ENCODE measurements around the gene CIC. TPM values are rescaled to one million over a fixed set of nuclear protein-coding genes. Genes with fewer than 3 reads are reported as not detected.

CIC gene
- total RNA-seq, 1 experiment from 2014 or later = 54.0 TPM

GRCh38 chr19:42333018-42333417, 64.0 kb downstream of the CIC start:
- no peak overlapping the region for H2BK15ac ChIP-seq (ENCODE audit: low read depth, low read length)
- H3K27me3 Mint-ChIP-seq (ENCODE audit: low read depth) = peaks cover 2% of the 10 kb centered on the region; the same call in 1 of the 2 replicates
- no peaks in the 10 kb centered on the region for H4K20me1 ChIP-seq (ENCODE audit: control insufficient read depth, insufficient read depth, insufficient read length)
- no peak overlapping the region for H2AK5ac ChIP-seq (ENCODE audit: insufficient read length, low read length)
- no peak overlapping the region for H3K23ac ChIP-seq (ENCODE audit: insufficient read length, low read depth, low read length)
- no peak overlapping the region for H3T11ph ChIP-seq (ENCODE audit: low read length)
- H3K79me2 ChIP-seq (ENCODE audit: insufficient read depth, low read length) = peaks cover 2% of the 10 kb centered on the region; the same call in 1 of the 2 replicates
- no peak overlapping the region; a peak in 1 of 5 replicates for H3K4me3 Mint-ChIP-seq
- no peak overlapping the region for H4K91ac ChIP-seq (ENCODE audit: insufficient read length, low read depth, low read length)
- WGBS (ENCODE audit: extremely low coverage, insufficient read length, low lambda C conversion rate) = no CpG with 5 or more reads among the region's 3 CpGs
- no peak overlapping the region for H3K9ac ChIP-seq (ENCODE audit: extremely low read depth, insufficient read length, low read length)
- TF ChIP-seq, protein P1, sequence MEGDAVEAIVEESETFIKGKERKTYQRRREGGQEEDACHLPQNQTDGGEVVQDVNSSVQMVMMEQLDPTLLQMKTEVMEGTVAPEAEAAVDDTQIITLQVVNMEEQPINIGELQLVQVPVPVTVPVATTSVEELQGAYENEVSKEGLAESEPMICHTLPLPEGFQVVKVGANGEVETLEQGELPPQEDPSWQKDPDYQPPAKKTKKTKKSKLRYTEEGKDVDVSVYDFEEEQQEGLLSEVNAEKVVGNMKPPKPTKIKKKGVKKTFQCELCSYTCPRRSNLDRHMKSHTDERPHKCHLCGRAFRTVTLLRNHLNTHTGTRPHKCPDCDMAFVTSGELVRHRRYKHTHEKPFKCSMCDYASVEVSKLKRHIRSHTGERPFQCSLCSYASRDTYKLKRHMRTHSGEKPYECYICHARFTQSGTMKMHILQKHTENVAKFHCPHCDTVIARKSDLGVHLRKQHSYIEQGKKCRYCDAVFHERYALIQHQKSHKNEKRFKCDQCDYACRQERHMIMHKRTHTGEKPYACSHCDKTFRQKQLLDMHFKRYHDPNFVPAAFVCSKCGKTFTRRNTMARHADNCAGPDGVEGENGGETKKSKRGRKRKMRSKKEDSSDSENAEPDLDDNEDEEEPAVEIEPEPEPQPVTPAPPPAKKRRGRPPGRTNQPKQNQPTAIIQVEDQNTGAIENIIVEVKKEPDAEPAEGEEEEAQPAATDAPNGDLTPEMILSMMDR (conservative IDR thresholded peaks at IDR 0.05) = no peak
- no peaks in the 10 kb centered on the region for H3K23me2 ChIP-seq (ENCODE audit: insufficient read length, low read depth, low read length, poor library complexity, severe bottlenecking)
- H2BK12ac ChIP-seq (ENCODE audit: insufficient read length, low read depth, low read length) = no peak overlapping the region
- no peak overlapping the region for H3K18ac ChIP-seq (ENCODE audit: insufficient read length, low read depth, low read length)
- DNase-seq = no peak
- no peak overlapping the region for H3K56ac ChIP-seq (ENCODE audit: insufficient read length, low read depth, low read length)
- H2BK20ac ChIP-seq (ENCODE audit: low read depth, low read length, poor library complexity, severe bottlenecking) = no peak overlapping the region
- H4K8ac ChIP-seq (replicated peaks; ENCODE audit: insufficient read length, low read depth, low read length) = no peak overlapping the region
- no peak overlapping the region for H2AFZ ChIP-seq (ENCODE audit: low read length)
- H3K4me1 Mint-ChIP-seq = peaks cover 15 to 18% of the 10 kb centered on the region in 2 experiments
- H3K4ac ChIP-seq (ENCODE audit: low read depth, low read length) = no peak overlapping the region
- H3K27ac Mint-ChIP-seq = no peak overlapping the region
- no peak overlapping the region for H2BK120ac ChIP-seq (ENCODE audit: low read depth, low read length, poor library complexity, severe bottlenecking)
- peaks cover 3% of the 10 kb centered on the region for H3K79me1 ChIP-seq (ENCODE audit: insufficient read depth, low read depth, low read length, poor library complexity, severe bottlenecking)
- no peak overlapping the region for H3K4me2 ChIP-seq (ENCODE audit: insufficient read depth, insufficient read length, low read length)
- H4K5ac ChIP-seq (ENCODE audit: insufficient read length, low read depth, low read length) = no peak overlapping the region
- H3K36me3 Mint-ChIP-seq (ENCODE audit: insufficient read depth in 1 of 3, low read depth in 3 of 3) = peaks cover 0 to 3% (median 0%) of the 10 kb centered on the region in 3 experiments; a peak in 1 of 7 replicates
- no peaks in the 10 kb centered on the region for H3K27me3 ChIP-seq (ENCODE audit: insufficient read depth, low read length)
- H3K9me3 ChIP-seq (ENCODE audit: control insufficient read depth, low read depth, low read length) = no peaks in the 10 kb centered on the region
- no peak overlapping the region for H2BK5ac ChIP-seq (ENCODE audit: insufficient read length, low read length)
- no peak overlapping the region for H3K14ac ChIP-seq (ENCODE audit: insufficient read depth, low read length)
- no peak overlapping the region for H3K27ac ChIP-seq (ENCODE audit: insufficient read length, low read depth, low read length)
- no peaks in the 10 kb centered on the region for H3K4me1 ChIP-seq (ENCODE audit: insufficient read depth, low read length)
- no peaks in the 10 kb centered on the region for H3K9me3 Mint-ChIP-seq
